K562 (cell line): ENCODE measurements around the gene C17orf78. TPM values are rescaled to one million over a fixed set of nuclear protein-coding genes. Genes with fewer than 3 reads are reported as not detected.
A peak's percentile ranks its signal among the peaks of the same experiment; 100 is the strongest.

ENCODE experiments used
- BDP1 ChIP-seq: IDR thresholded peaks from 3 replicates; pipeline ENCODE4 v1.6.1; 2011; ENCODE audit not compliant: insufficient read length, insufficient read depth
- BMI1 ChIP-seq: fragments of 150-350 bp; IDR thresholded peaks from 2 replicates; pipeline ENCODE4 v1.6.1; 2014; ENCODE audit warnings: low read length
- CCNT2 ChIP-seq: IDR thresholded peaks from 2 replicates; pipeline ENCODE4 v1.6.1; 2011; ENCODE audit warnings: borderline replicate concordance, low read depth, mild to moderate bottlenecking, moderate library complexity, mixed read lengths, low read length; ENCODE audit not compliant: insufficient read length; ENCODE audit errors: extremely low read depth
- EP300 ChIP-seq: IDR thresholded peaks from 2 replicates; pipeline ENCODE4 v1.6.1; 2012; ENCODE audit warnings: low read length, improper control_type of control experiment
- ETS1 ChIP-seq: conservative IDR thresholded peaks from 2 replicates; pipeline ENCODE4 v1.6.1; 2011; ENCODE audit warnings: low read depth, mild to moderate bottlenecking, low read length; ENCODE audit not compliant: control insufficient read depth
- FOSL1 ChIP-seq: fragments of 200-800 bp; sonication (Bioruptor generic); conservative IDR thresholded peaks from 2 replicates; pipeline ENCODE4 v1.6.1; 2016; ENCODE audit warnings: missing genetic modification characterization, missing compliant biosample characterization
- GABPB2 ChIP-seq: fragments of 250-450 bp; sonication (Bioruptor Pico); conservative IDR thresholded peaks from 2 replicates; pipeline ENCODE4 v1.5.1; 2021; ENCODE audit warnings: mild to moderate bottlenecking
- GMEB1 ChIP-seq: fragments of 250-450 bp; sonication (Bioruptor Pico); IDR thresholded peaks from 2 replicates; pipeline ENCODE4 v1.4.0; 2020; ENCODE audit warnings: mild to moderate bottlenecking
- GTF2A2 ChIP-seq: IDR thresholded peaks from 2 replicates; pipeline ENCODE4 v1.6.1; 2016; ENCODE audit warnings: mild to moderate bottlenecking, missing genetic modification characterization, missing compliant biosample characterization
- HDAC1 ChIP-seq, 2 experiments: fragments of 450-650 bp; IDR thresholded peaks; 2 replicates each; pipeline ENCODE4 v1.6.1; 2016 to 2017; ENCODE audit warnings: inconsistent platforms in 1 of 2, mild to moderate bottlenecking in 1 of 2, moderate library complexity in 1 of 2
- HDGF ChIP-seq: fragments of 450-650 bp; IDR thresholded peaks from 2 replicates; pipeline ENCODE4 v1.6.1; 2016
- HNRNPUL1 ChIP-seq: fragments of 200-400 bp; formaldehyde crosslinking; IDR thresholded peaks from 2 replicates; pipeline ENCODE4 v1.6.1; 2017; ENCODE audit warnings: low read length
- HOMEZ ChIP-seq: fragments of 250-450 bp; sonication (Bioruptor Pico); IDR thresholded peaks from 2 replicates; pipeline ENCODE4 v1.4.0; 2020; ENCODE audit warnings: mild to moderate bottlenecking, moderate library complexity
- JUND ChIP-seq, 2 experiments: IDR thresholded peaks; 2 replicates in 1 of 2; 3 replicates in 1 of 2; pipeline ENCODE4 v1.6.1; 2011; ENCODE audit warnings: borderline replicate concordance in 2 of 2, low read depth in 2 of 2, low read length in 2 of 2, improper control_type of control experiment in 1 of 2, missing biosample characterization in 1 of 2, missing genetic modification characterization in 1 of 2, missing genetic modification reagents in 1 of 2
- NR2F6 ChIP-seq: fragments of 450-650 bp; formaldehyde crosslinking; IDR thresholded peaks from 2 replicates; pipeline ENCODE4 v1.4.0; 2020; ENCODE audit warnings: mild to moderate bottlenecking
- STAT5B ChIP-seq: fragments of 250-450 bp; sonication (Bioruptor Pico); IDR thresholded peaks from 2 replicates; pipeline ENCODE4 v1.8.0; 2021; ENCODE audit warnings: mild to moderate bottlenecking, inconsistent platforms
- ZBTB49 ChIP-seq: sonication (generic); formaldehyde crosslinking; IDR thresholded peaks from 2 replicates; pipeline ENCODE4 v1.8.0; 2022; ENCODE audit warnings: missing genetic modification reagents, mild to moderate bottlenecking, borderline replicate concordance
- ZNF639 ChIP-seq, 2 experiments: fragments of 200-800 bp in 1 of 2; sonication (Bioruptor generic) in 1 of 2; sonication (generic) in 1 of 2; formaldehyde crosslinking in 1 of 2; IDR thresholded peaks in 1 of 2; conservative IDR thresholded peaks in 1 of 2; 2 replicates each; pipeline versions ENCODE4 v1.5.0 to v1.6.1; 2016 to 2020; ENCODE audit warnings: missing compliant biosample characterization in 1 of 2, missing genetic modification characterization in 1 of 2, missing genetic modification reagents in 1 of 2
- polyA plus RNA-seq, 8 experiments: library from polyadenylated mRNA; depleted of rRNA in 4 of 8; stranded (reverse) in 5 of 8; unstranded in 3 of 8; fragments of >200 nt; fragmentation: Nextera tagmentation in 2 of 8; fragmentation: Illumina TruSeq in 1 of 8; extraction: Ambion mirVana in 2 of 8; extraction: Trizol in 1 of 8; gene quantifications; 2 replicates each; pipeline versions ENCODE4 v1.2.1 to v1.2.3, GENCODE V29; 2011 to 2014; ENCODE audit warnings: inconsistent platforms in 1 of 8, missing spikeins in 1 of 8
- total RNA-seq, 7 experiments: library from RNA; depleted of rRNA in 6 of 7; stranded (reverse); fragments of >200 nt in 6 of 7; fragmentation: Illumina TruSeq in 2 of 7; extraction: Trizol in 2 of 7; gene quantifications; 2 replicates each; pipeline versions ENCODE4 v1.2.1 to v1.2.3, GENCODE V29; 2011 to 2021; ENCODE audit warnings: low replicate concordance in 1 of 7

The C17orf78 gene
- total and polyA plus RNA-seq, 9 of the 15 experiments (the other 6 are each of a cell fraction or from before 2014, with no cell fraction given) = not detected

GRCh38 chr17:37406635-37407461 lies 31.1 kb downstream of the C17orf78 start, which contains the start of the genes ACACA and TADA2A (continued):
- TF ChIP-seq NR2F6 (CRISPR knock-in tag) = no peak
- TF ChIP-seq JUND (IDR thresholded peaks at IDR 0.05; ENCODE audit: borderline replicate concordance, low read depth, low read length) = 0 out of 2 replicates have a peak, but pooled peaks have one; percentile 37
- TF ChIP-seq JUND (tag; IDR thresholded peaks at IDR 0.05; ENCODE audit: borderline replicate concordance, low read depth, low read length) = no peak
- no peak for TF ChIP-seq ZBTB49 (CRISPR knock-in tag)
- TF ChIP-seq HDAC1 (IDR thresholded peaks at IDR 0.05) = peak in 1 of 2 experiments; percentile 87; a peak in 1 of 4 replicates
- TF ChIP-seq GABPB2 (CRISPR knock-in tag) = no peak
- TF ChIP-seq GMEB1 (CRISPR knock-in tag) = peak; percentile 86
- TF ChIP-seq CCNT2 = peak; percentile 52
- no peak for TF ChIP-seq ETS1
- TF ChIP-seq BDP1 = no peak
- TF ChIP-seq EP300 = 0 out of 2 replicates have a peak, but pooled peaks have one; percentile 11
- TF ChIP-seq HNRNPUL1 = no peak
- no peak for TF ChIP-seq GTF2A2 (tag)
- TF ChIP-seq FOSL1 (tag) = no peak
- no peak for TF ChIP-seq BMI1
- no peak for TF ChIP-seq HOMEZ
- no peak for TF ChIP-seq HDGF
- peak in 1 of 2 experiments; percentile 90; a peak in 2 of 4 replicates for TF ChIP-seq ZNF639 (CRISPR knock-in tag; conservative IDR thresholded peaks at IDR 0.05 in 1 of 2, IDR thresholded peaks at IDR 0.05 in 1 of 2)
- TF ChIP-seq STAT5B (CRISPR knock-in tag) = no peak
